H1 (cell line): ENCODE results near the gene CORO1A. TPM values are rescaled to one million over a fixed set of nuclear protein-coding genes. Genes with fewer than 3 reads are reported as not detected.
A peak's percentile ranks its signal among the peaks of the same experiment; 100 is the strongest.
"Not testable (repeated sequence)": the region's sequence is repeated elsewhere in the genome, so short reads cannot be mapped to it uniquely, and the experiment has no call there.

Source experiments
- CTCF ChIA-PET: fragments of 300-600 bp; sonication (Branson Sonifier 250); formaldehyde crosslinking; loops from one replicate; lab custom pipeline; 2021; ENCODE audit not compliant: partially characterized antibody; lab: Charles Lee
- POLR2A ChIA-PET: fragments of 300-600 bp; sonication (Branson Sonifier 250); formaldehyde crosslinking; loops from one replicate; lab custom pipeline; 2021; ENCODE audit warnings: inconsistent platforms; ENCODE audit not compliant: partially characterized antibody; lab: Charles Lee
- DNase-seq, 2 experiments: peaks; one replicate each; pipeline versions ENCODE4 v3.0.0 to v3.0.0-alpha.2; 2010 to 2022; ENCODE audit warnings: low spot score in 2 of 2, low read depth in 1 of 2, mixed read lengths in 1 of 2
- FAIRE-seq: peaks from 2 replicates; lab custom pipeline; 2011; peaks lifted over from hg19 to GRCh38; lab: Jason Lieb, UNC
- H2AFZ ChIP-seq: 2 replicates; pipeline ENCODE4 v1.8.1; 2012; ENCODE audit warnings: low read length, inconsistent platforms
- H2AK5ac ChIP-seq: 2 replicates; pipeline ENCODE4 v1.6.1; 2013; ENCODE audit warnings: low read depth, low read length
- H2BK120ac ChIP-seq: replicated peaks from 2 replicates; pipeline ENCODE3; 2013; ENCODE audit warnings: low read depth, low read length, inconsistent platforms
- H2BK12ac ChIP-seq: 2 replicates; pipeline ENCODE4 v1.6.1; 2013; ENCODE audit warnings: low read depth, low read length
- H2BK15ac ChIP-seq: 2 replicates; pipeline ENCODE4 v1.6.1; 2013; ENCODE audit warnings: low read length
- H2BK20ac ChIP-seq: 2 replicates; pipeline ENCODE4 v1.6.1; 2013; ENCODE audit warnings: low read length
- H2BK5ac ChIP-seq: 2 replicates; pipeline ENCODE4 v1.6.1; 2013; ENCODE audit warnings: low read depth, low read length
- H3K14ac ChIP-seq: 2 replicates; pipeline ENCODE4 v1.6.1; 2013; ENCODE audit warnings: inconsistent platforms; ENCODE audit not compliant: insufficient read length
- H3K18ac ChIP-seq: 2 replicates; pipeline ENCODE4 v1.6.1; 2013; ENCODE audit warnings: low read length; ENCODE audit errors: extremely low read depth
- H3K23ac ChIP-seq: 2 replicates; pipeline ENCODE4 v1.6.1; 2013; ENCODE audit warnings: inconsistent platforms; ENCODE audit not compliant: insufficient read length
- H3K23me2 ChIP-seq: 2 replicates; pipeline ENCODE4 v1.6.1; 2013; ENCODE audit warnings: low read depth, low read length
- H3K27ac ChIP-seq: 2 replicates; pipeline ENCODE4 v1.6.1; 2011; ENCODE audit warnings: low read depth, low read length, inconsistent platforms
- H3K27me3 ChIP-seq, 4 experiments: replicated peaks in 1 of 4; 1 replicate in 1 of 4; 2 replicates in 3 of 4; pipeline versions ENCODE4 v1.6.1 to v1.8.1; 2011 to 2013; ENCODE audit warnings: low read length in 3 of 4, mild to moderate bottlenecking in 3 of 4, inconsistent platforms in 2 of 4, mixed read lengths in 2 of 4, moderate library complexity in 1 of 4; ENCODE audit not compliant: control insufficient read depth in 3 of 4, insufficient read depth in 3 of 4; ENCODE audit errors: extremely low read depth in 1 of 4
- H3K36me3 ChIP-seq, 4 experiments: 2 replicates each; pipeline versions ENCODE4 v1.6.1 to v1.8.1; 2011 to 2013; ENCODE audit warnings: mild to moderate bottlenecking in 4 of 4, low read length in 3 of 4, moderate library complexity in 2 of 4, control low read depth in 1 of 4, inconsistent platforms in 1 of 4; ENCODE audit not compliant: insufficient read depth in 4 of 4, control insufficient read depth in 2 of 4
- H3K4ac ChIP-seq: replicated peaks from 2 replicates; pipeline ENCODE3; 2013; ENCODE audit warnings: low read length, low read depth, mixed read lengths, inconsistent platforms; ENCODE audit not compliant: insufficient read length
- H3K4me1 ChIP-seq, 4 experiments: replicated peaks in 1 of 4; 1 replicate in 1 of 4; 2 replicates in 3 of 4; pipeline versions ENCODE4 v1.6.1 to v1.8.1; 2011 to 2013; ENCODE audit warnings: low read length in 3 of 4, inconsistent platforms in 2 of 4, mixed read lengths in 1 of 4; ENCODE audit not compliant: insufficient read depth in 4 of 4, control insufficient read depth in 3 of 4
- H3K4me2 ChIP-seq, 2 experiments: 2 replicates each; pipeline versions ENCODE4 v1.6.1 to v1.8.1; 2011 to 2013; ENCODE audit warnings: low read depth in 2 of 2, low read length in 2 of 2, control low read depth in 1 of 2, inconsistent platforms in 1 of 2, mild to moderate bottlenecking in 1 of 2; ENCODE audit not compliant: insufficient read depth in 1 of 2
- H3K4me3 ChIP-seq, 4 experiments: fragments of 200-600, 300-600 bp in 1 of 4; sonication (generic), shearing (Covaris generic), sonication (Bioruptor Twin) in 1 of 4; 2 replicates each; pipeline versions ENCODE4 v1.5.1 to v1.8.1; 2011 to 2016; ENCODE audit warnings: low read length in 4 of 4, low read depth in 3 of 4, control low read depth in 2 of 4, inconsistent platforms in 2 of 4, mild to moderate bottlenecking in 2 of 4, mixed read lengths in 1 of 4, moderate library complexity in 1 of 4; ENCODE audit not compliant: insufficient read depth in 2 of 4; ENCODE audit errors: extremely low read depth in 1 of 4
- H3K56ac ChIP-seq: replicated peaks from 2 replicates; pipeline ENCODE3; 2013; ENCODE audit warnings: low read depth, mild to moderate bottlenecking, mixed read lengths, low read length, inconsistent platforms; ENCODE audit not compliant: insufficient read length
- H3K79me1 ChIP-seq: 2 replicates; pipeline ENCODE4 v1.6.1; 2013; ENCODE audit warnings: low read depth, low read length, control low read depth
- H3K79me2 ChIP-seq, 2 experiments: 2 replicates each; pipeline versions ENCODE4 v1.6.1 to v1.8.1; 2012 to 2013; ENCODE audit warnings: low read length in 2 of 2, mild to moderate bottlenecking in 2 of 2, inconsistent platforms in 1 of 2; ENCODE audit not compliant: insufficient read depth in 2 of 2, control insufficient read depth in 1 of 2
- H3K9ac ChIP-seq, 4 experiments: replicated peaks in 1 of 4; 1 replicate in 1 of 4; 2 replicates in 3 of 4; pipeline versions ENCODE4 v1.6.1 to v1.8.1; 2011 to 2013; ENCODE audit warnings: low read depth in 3 of 4, low read length in 3 of 4, control low read depth in 2 of 4, mild to moderate bottlenecking in 2 of 4, moderate library complexity in 2 of 4, inconsistent platforms in 1 of 4; ENCODE audit errors: extremely low read depth in 1 of 4
- H3K9me3 ChIP-seq, 2 experiments: 2 replicates each; pipeline versions ENCODE4 v1.6.1 to v1.8.1; 2012 to 2013; ENCODE audit warnings: mild to moderate bottlenecking in 2 of 2, moderate library complexity in 2 of 2, control low read depth in 1 of 2, inconsistent platforms in 1 of 2, low read depth in 1 of 2, low read length in 1 of 2, mixed read lengths in 1 of 2; ENCODE audit not compliant: insufficient read depth in 2 of 2
- H4K20me1 ChIP-seq, 2 experiments: replicated peaks in 1 of 2; 2 replicates each; pipeline versions ENCODE3 to v1.8.1; 2011 to 2013; ENCODE audit warnings: inconsistent platforms in 2 of 2, low read length in 2 of 2, mild to moderate bottlenecking in 1 of 2; ENCODE audit not compliant: insufficient read depth in 2 of 2, control insufficient read depth in 1 of 2
- H4K5ac ChIP-seq: 2 replicates; pipeline ENCODE4 v1.6.1; 2013; ENCODE audit warnings: low read length, low read depth, mixed read lengths, inconsistent platforms; ENCODE audit not compliant: insufficient read length
- H4K8ac ChIP-seq: 2 replicates; pipeline ENCODE4 v1.8.0; 2013; ENCODE audit warnings: mild to moderate bottlenecking, moderate library complexity, low read length, inconsistent platforms; ENCODE audit not compliant: insufficient read depth; ENCODE audit errors: extremely low read depth
- H4K91ac ChIP-seq: replicated peaks from 2 replicates; pipeline ENCODE3; 2013; ENCODE audit warnings: low read length, mixed read lengths, inconsistent platforms; ENCODE audit not compliant: insufficient read length
- WGBS, 2 experiments: shearing (Covaris generic) in 1 of 2; methylation state at CpG; one replicate each; pipeline versions ENCODE4 v1.1.6 to v1.1.7; 2013 to 2015; ENCODE audit warnings: low lambda C conversion rate in 2 of 2, mixed read lengths in 2 of 2, inconsistent platforms in 1 of 2, low coverage in 1 of 2, missing lambda C conversion rate in 1 of 2; ENCODE audit not compliant: insufficient replicate concordance in 2 of 2, insufficient coverage in 1 of 2, insufficient read length in 1 of 2; ENCODE audit errors: extremely low coverage in 1 of 2, missing lambda C conversion rate in 1 of 2; 5-methylcytosine and 5-hydroxymethylcytosine counted together
- polyA plus RNA-seq, 7 experiments: library from polyadenylated mRNA; depleted of rRNA in 3 of 7; stranded (reverse) in 5 of 7; unstranded in 2 of 7; fragments of >200 nt in 5 of 7; fragments of 200-250 nt in 2 of 7; gene quantifications; 1 replicate in 5 of 7; 2 replicates in 1 of 7; 4 replicates in 1 of 7; pipeline versions ENCODE4 v1.2.1 to v1.2.3, GENCODE V29; 2011 to 2013; ENCODE audit warnings: missing spikeins in 2 of 7, mixed read lengths in 2 of 7
- total RNA-seq: library from RNA; stranded (reverse); fragmentation: NEBNext Ultra II Directional; extraction: Animal tissue kit (Norgen Biotek cat#: 25700); gene quantifications from 2 replicates; pipeline ENCODE4 v1.2.1, GENCODE V29; 2021

CORO1A gene
- total and polyA plus RNA-seq, 2 of the 8 experiments (the other 6 are each of a cell fraction or from before 2014, with no cell fraction given) = 10.9 to 11.7 TPM

DNA sequence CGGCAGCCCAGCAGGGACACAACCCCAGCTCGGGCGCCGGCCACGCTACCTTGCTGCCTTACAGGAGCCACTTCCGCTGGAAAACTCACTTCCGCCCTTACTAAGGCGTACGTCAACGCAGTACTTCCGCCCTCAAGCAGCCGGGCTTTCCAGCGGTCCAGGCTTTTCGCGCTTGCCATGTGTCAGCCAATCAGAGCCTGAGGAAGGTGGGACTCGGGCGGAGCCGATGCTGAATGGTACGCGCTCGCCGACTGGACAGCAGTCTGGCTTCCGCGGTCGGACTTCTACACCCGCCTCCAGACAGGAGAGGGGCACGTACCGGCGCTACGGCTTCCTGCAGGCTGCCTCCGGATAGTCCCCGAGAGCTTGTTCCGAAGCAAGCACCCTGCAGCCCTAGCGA, 10.2 kb downstream of the CORO1A start, which contains the start of the genes BOLA2B and SLX1A:
TSS of gene BOLA2B (minus strand) at position 52 of the 400 bp plus-strand sequence. CDS start 71 bp downstream, outside the sequence.
TSS of gene SLX1A (plus strand) at position 261 of the 400 bp plus-strand sequence. CDS start 210 bp downstream, outside the sequence.
- H3K14ac ChIP-seq, POLR2A ChIA-PET, H2BK20ac ChIP-seq, H2BK15ac ChIP-seq, H2AFZ ChIP-seq, H2BK12ac ChIP-seq, H3K23ac ChIP-seq, H3K36me3 ChIP-seq, H4K91ac ChIP-seq, H4K20me1 ChIP-seq, H3K27me3 ChIP-seq, H3K9me3 ChIP-seq, H3K56ac ChIP-seq, H3K27ac ChIP-seq, H3K79me1 ChIP-seq, H3K18ac ChIP-seq, H2BK5ac ChIP-seq, H3K79me2 ChIP-seq, H3K9ac ChIP-seq, H4K8ac ChIP-seq, H3K4ac ChIP-seq, H3K4me1 ChIP-seq, H2AK5ac ChIP-seq, H4K5ac ChIP-seq, DNase-seq, H3K23me2 ChIP-seq, H2BK120ac ChIP-seq, CTCF ChIA-PET: not testable (repeated sequence)
- no CpG with 5 or more reads among the region's 34 CpGs for WGBS, 2 experiments
- peak within 1 kb of the TSS; percentile 44 to 55; a peak in 3 of 4 replicates for H3K4me2 ChIP-seq
- peak within 1 kb of the TSS in 3 of 4 experiments; percentile 19 to 50 (median 33); a peak in 5 of 8 replicates for H3K4me3 ChIP-seq
- peak; percentile 79 for FAIRE-seq
